GM12872 (cell line): ENCODE results near the gene PXDN.

Source experiments
- CTCF ChIP-seq: IDR thresholded peaks from 3 replicates; pipeline ENCODE4 v1.5.1; 2011; ENCODE audit warnings: low read depth, mild to moderate bottlenecking, low read length, moderate library complexity; ENCODE audit not compliant: insufficient read depth

The PXDN gene

GRCh38 chr2:1685957-1686783 is 58.1 kb downstream of the PXDN start:
- TF ChIP-seq CTCF = no peak

GRCh38 chr2:1685078-1685956 is 59.0 kb downstream of the PXDN start:
- TF ChIP-seq CTCF = no peak

GRCh38 chr2:1683297-1683696 is 61.0 kb downstream of the PXDN start:
- TF ChIP-seq CTCF = no peak

GRCh38 chr2:1682181-1682440 is 62.2 kb downstream of the PXDN start:
- TF ChIP-seq CTCF = no peak

GRCh38 chr2:1681323-1682180 is 62.8 kb downstream of the PXDN start:
- TF ChIP-seq CTCF = no peak

GRCh38 chr2:1681017-1681318 is 63.3 kb downstream of the PXDN start:
- TF ChIP-seq CTCF = no peak
